ENCODE data around the gene DDX41.

Gene DDX41

GRCh38 chr5:177529247-177530203, 12.8 kb upstream of the DDX41 start:
- no peak overlapping the region for H3K27ac ChIP-seq
- TF ChIP-seq CTCF (conservative IDR thresholded peaks at IDR 0.05; ENCODE audit: low read depth, low read length), result no peak
- H3K4me3 ChIP-seq (IDR thresholded peaks at IDR 0.05; ENCODE audit: insufficient read depth, low read depth, low read length), result no peak overlapping the region
- no peak overlapping the region for H3K4me2 ChIP-seq
- no peaks in the 10 kb centered on the region for H3K4me1 ChIP-seq (ENCODE audit: low read depth, poor library complexity, severe bottlenecking)
- no peaks in the 10 kb centered on the region for H3K36me3 ChIP-seq (ENCODE audit: insufficient read depth)
- no peaks in the 10 kb centered on the region for H3K79me2 ChIP-seq (ENCODE audit: insufficient read depth, low read depth)
- no peak overlapping the region for H3K9ac ChIP-seq
- H2AFZ ChIP-seq (ENCODE audit: low read depth), result no peak overlapping the region
- H4K20me1 ChIP-seq (ENCODE audit: insufficient read depth), result no peaks in the 10 kb centered on the region
- no peaks in the 10 kb centered on the region for H3K27me3 ChIP-seq (ENCODE audit: insufficient read depth, low read depth)

GRCh38 chr5:177528631-177529030, 11.9 kb upstream of the DDX41 start:
- Histone ChIP-seq H3K36me3 (ENCODE audit: insufficient read depth) (no peaks in the 10 kb centered on the region), H3K27ac (no peak overlapping the region), H4K20me1 (ENCODE audit: insufficient read depth) (no peaks in the 10 kb centered on the region), H3K4me1 (ENCODE audit: low read depth, poor library complexity, severe bottlenecking) (no peaks in the 10 kb centered on the region), H3K27me3 (ENCODE audit: insufficient read depth, low read depth) (no peaks in the 10 kb centered on the region), H3K4me2 (no peak overlapping the region), H2AFZ (ENCODE audit: low read depth) (no peak overlapping the region), H3K4me3 (IDR thresholded peaks at IDR 0.05; ENCODE audit: insufficient read depth, low read depth, low read length) (no peak overlapping the region), H3K79me2 (ENCODE audit: insufficient read depth, low read depth) (no peaks in the 10 kb centered on the region), H3K9ac (no peak overlapping the region)
- TF ChIP-seq CTCF (conservative IDR thresholded peaks at IDR 0.05; ENCODE audit: low read depth, low read length), result no peak

GRCh38 chr5:177527595-177527994, 10.8 kb upstream of the DDX41 start:
- Histone ChIP-seq H2AFZ (ENCODE audit: low read depth) (no peak overlapping the region), H4K20me1 (ENCODE audit: insufficient read depth) (no peaks in the 10 kb centered on the region), H3K27ac (no peak overlapping the region), H3K4me3 (IDR thresholded peaks at IDR 0.05; ENCODE audit: insufficient read depth, low read depth, low read length) (no peak overlapping the region), H3K4me1 (ENCODE audit: low read depth, poor library complexity, severe bottlenecking) (no peaks in the 10 kb centered on the region), H3K27me3 (ENCODE audit: insufficient read depth, low read depth) (no peaks in the 10 kb centered on the region), H3K4me2 (no peak overlapping the region), H3K79me2 (ENCODE audit: insufficient read depth, low read depth) (no peaks in the 10 kb centered on the region), H3K36me3 (ENCODE audit: insufficient read depth) (no peaks in the 10 kb centered on the region), H3K9ac (no peak overlapping the region)
- TF ChIP-seq CTCF (conservative IDR thresholded peaks at IDR 0.05; ENCODE audit: low read depth, low read length), result no peak

- no peaks in the 10 kb centered on the region for H3K27me3 ChIP-seq (ENCODE audit: insufficient read depth, low read depth)
- H3K36me3 ChIP-seq (ENCODE audit: insufficient read depth), result no peaks in the 10 kb centered on the region
- no peak overlapping the region for H3K9ac ChIP-seq
- TF ChIP-seq CTCF (conservative IDR thresholded peaks at IDR 0.05; ENCODE audit: low read depth, low read length), result no peak
- H3K79me2 ChIP-seq (ENCODE audit: insufficient read depth, low read depth), result no peaks in the 10 kb centered on the region
- no peaks in the 10 kb centered on the region for H3K4me1 ChIP-seq (ENCODE audit: low read depth, poor library complexity, severe bottlenecking)
- no peak overlapping the region for H3K27ac ChIP-seq
- H2AFZ ChIP-seq (ENCODE audit: low read depth), result no peak overlapping the region
- H3K4me2 ChIP-seq, result no peak overlapping the region
- no peaks in the 10 kb centered on the region for H4K20me1 ChIP-seq (ENCODE audit: insufficient read depth)
- H3K4me3 ChIP-seq (IDR thresholded peaks at IDR 0.05; ENCODE audit: insufficient read depth, low read depth, low read length), result no peak overlapping the region
These were observed 10.0 kb upstream of the DDX41 start for GRCh38 chr5:177526791-177527190.
